Progenitor cell of endocrine pancreas (in vitro differentiated cells): ENCODE results near the gene MICOS13. TPM values are rescaled to one million over a fixed set of nuclear protein-coding genes. Genes with fewer than 3 reads are reported as not detected.
A peak's percentile ranks its signal among the peaks of the same experiment; 100 is the strongest.

Experiments used
- DNase-seq: peaks from one replicate; pipeline ENCODE4 v3.0.0; 2021; ENCODE audit warnings: low spot score; ENCODE audit not compliant: unreplicated experiment
- H3K27ac Mint-ChIP-seq: 2 replicates; pipeline ENCODE4 v1.8.0; 2021; ENCODE audit warnings: mild to moderate bottlenecking, moderate library complexity, mixed read lengths
- H3K27me3 Mint-ChIP-seq: 2 replicates; pipeline ENCODE4 v1.8.0; 2021; ENCODE audit warnings: mixed read lengths
- H3K36me3 Mint-ChIP-seq: 2 replicates; pipeline ENCODE4 v1.8.0; 2022; ENCODE audit warnings: mixed read lengths; ENCODE audit not compliant: insufficient read depth
- H3K4me1 Mint-ChIP-seq: 2 replicates; pipeline ENCODE4 v1.8.0; 2021; ENCODE audit warnings: low read depth, mixed read lengths
- H3K4me3 Mint-ChIP-seq: 2 replicates; pipeline ENCODE4 v1.8.0; 2021; ENCODE audit warnings: low read depth, mild to moderate bottlenecking, moderate library complexity, mixed read lengths
- H3K9me3 Mint-ChIP-seq: 2 replicates; pipeline ENCODE4 v1.8.0; 2021; ENCODE audit warnings: low read depth, mixed read lengths
- total RNA-seq: library from RNA; stranded (reverse); gene quantifications from 2 replicates; pipeline ENCODE4 v1.2.1, GENCODE V29; 2021
- TF ChIP-seq, protein P1 (sequence below): fragments of 200-600 bp; sonication (generic); IDR thresholded peaks from one replicate; pipeline ENCODE4 v1.5.0; 2021; ENCODE audit warnings: antibody characterized with exemption, mild to moderate bottlenecking; ENCODE audit not compliant: unreplicated experiment

The MICOS13 gene
- total RNA-seq, 1 donor from 2014 or later = 29.7 TPM

DNA sequence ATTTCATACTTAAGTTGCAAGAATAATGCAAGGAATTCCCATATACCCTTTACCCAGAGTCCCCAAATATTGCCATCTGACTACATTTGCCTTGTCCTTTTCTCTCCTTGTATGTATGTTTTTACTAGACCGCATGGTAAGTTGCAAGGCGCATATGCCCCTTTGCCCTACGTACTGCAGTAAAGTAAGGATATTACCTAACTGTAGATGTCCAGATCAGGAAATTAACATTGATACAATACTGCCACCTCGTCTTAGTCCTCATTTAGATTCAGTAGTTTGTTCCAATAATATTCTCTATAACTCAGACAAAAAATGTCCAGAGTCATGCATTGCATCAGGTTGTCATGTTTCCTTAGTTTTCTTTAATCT is 48.1 kb downstream of the MICOS13 start:
- Mint-ChIP-seq H3K36me3 (peaks cover 21% of the 10 kb centered on the region), H3K9me3 (no peaks in the 10 kb centered on the region), H3K4me3 (no peak overlapping the region), H3K27ac (peak overlapping the region; percentile 14), H3K4me1 (peaks cover 11% of the 10 kb centered on the region), H3K27me3 (no peaks in the 10 kb centered on the region)
- no peak for DNase-seq
- TF ChIP-seq, protein P1, sequence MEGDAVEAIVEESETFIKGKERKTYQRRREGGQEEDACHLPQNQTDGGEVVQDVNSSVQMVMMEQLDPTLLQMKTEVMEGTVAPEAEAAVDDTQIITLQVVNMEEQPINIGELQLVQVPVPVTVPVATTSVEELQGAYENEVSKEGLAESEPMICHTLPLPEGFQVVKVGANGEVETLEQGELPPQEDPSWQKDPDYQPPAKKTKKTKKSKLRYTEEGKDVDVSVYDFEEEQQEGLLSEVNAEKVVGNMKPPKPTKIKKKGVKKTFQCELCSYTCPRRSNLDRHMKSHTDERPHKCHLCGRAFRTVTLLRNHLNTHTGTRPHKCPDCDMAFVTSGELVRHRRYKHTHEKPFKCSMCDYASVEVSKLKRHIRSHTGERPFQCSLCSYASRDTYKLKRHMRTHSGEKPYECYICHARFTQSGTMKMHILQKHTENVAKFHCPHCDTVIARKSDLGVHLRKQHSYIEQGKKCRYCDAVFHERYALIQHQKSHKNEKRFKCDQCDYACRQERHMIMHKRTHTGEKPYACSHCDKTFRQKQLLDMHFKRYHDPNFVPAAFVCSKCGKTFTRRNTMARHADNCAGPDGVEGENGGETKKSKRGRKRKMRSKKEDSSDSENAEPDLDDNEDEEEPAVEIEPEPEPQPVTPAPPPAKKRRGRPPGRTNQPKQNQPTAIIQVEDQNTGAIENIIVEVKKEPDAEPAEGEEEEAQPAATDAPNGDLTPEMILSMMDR = no peak

- peaks cover 21% of the 10 kb centered on the region for H3K36me3 Mint-ChIP-seq
- no peaks in the 10 kb centered on the region for H3K27me3 Mint-ChIP-seq
- DNase-seq = no peak
- H3K4me3 Mint-ChIP-seq = no peak overlapping the region
- H3K4me1 Mint-ChIP-seq = peaks cover 11% of the 10 kb centered on the region
- TF ChIP-seq, protein P1 = no peak
- H3K27ac Mint-ChIP-seq = no peak overlapping the region
- no peaks in the 10 kb centered on the region for H3K9me3 Mint-ChIP-seq
Observed at GRCh38 chr19:5631567-5632240, 48.6 kb downstream of the MICOS13 start.

DNA sequence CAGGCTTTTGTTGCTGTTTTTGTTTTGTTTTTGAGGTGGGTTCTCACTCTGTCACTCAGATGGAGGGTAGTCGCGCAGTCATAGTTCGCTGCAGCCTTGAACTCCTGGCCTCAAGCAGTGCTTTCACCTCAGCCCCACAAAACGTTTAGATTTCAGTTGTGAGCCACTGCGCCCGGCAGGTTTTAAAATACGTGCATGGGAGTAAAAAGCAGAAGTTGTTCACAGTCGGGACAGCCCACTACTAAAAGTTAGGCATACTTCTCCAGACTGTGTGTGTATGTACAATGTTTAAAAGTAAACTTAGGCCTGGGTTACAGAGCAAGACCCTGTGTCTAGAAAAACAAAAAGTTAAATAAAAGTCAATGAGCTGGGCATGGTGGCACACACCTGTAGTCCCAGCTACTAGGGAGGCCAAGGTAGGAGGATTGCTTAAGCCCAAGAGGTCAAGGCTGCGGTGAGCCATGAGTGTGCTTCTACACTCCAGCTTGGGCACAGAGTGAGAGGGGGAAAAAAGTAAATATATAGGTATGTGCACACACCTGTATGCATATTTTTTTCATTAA is 51.3 kb downstream of the MICOS13 start:
- H3K4me1 Mint-ChIP-seq = peaks cover 32% of the 10 kb centered on the region
- no peak for DNase-seq
- no peaks in the 10 kb centered on the region for H3K27me3 Mint-ChIP-seq
- peak overlapping the region; percentile 70 for H3K27ac Mint-ChIP-seq
- TF ChIP-seq, protein P1 = no peak
- no peak overlapping the region for H3K4me3 Mint-ChIP-seq
- peaks cover 30% of the 10 kb centered on the region for H3K36me3 Mint-ChIP-seq
- H3K9me3 Mint-ChIP-seq = no peaks in the 10 kb centered on the region

DNA sequence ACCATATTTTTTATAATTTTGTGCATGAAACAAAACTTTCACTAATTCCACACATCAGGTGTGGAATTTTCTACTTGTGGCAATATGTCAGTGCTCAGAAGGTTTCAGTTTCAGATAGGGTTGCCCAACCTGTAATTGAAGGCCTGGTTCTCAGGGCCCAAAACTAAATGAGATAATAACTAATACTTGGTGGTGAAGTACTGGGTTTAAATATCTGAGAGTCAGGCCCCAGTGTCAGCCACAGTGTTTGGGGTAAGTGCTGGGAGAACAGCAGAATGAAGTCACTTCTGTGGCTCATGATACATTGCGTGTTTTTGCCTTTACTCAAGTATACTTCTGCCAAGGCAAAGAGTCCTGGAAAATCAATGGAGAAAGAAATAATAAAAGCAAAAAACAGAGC is 51.9 kb downstream of the MICOS13 start:
- H3K9me3 Mint-ChIP-seq = no peaks in the 10 kb centered on the region
- H3K27ac Mint-ChIP-seq = no peak overlapping the region
- peaks cover 30% of the 10 kb centered on the region for H3K36me3 Mint-ChIP-seq
- TF ChIP-seq, protein P1 = no peak
- H3K4me3 Mint-ChIP-seq = no peak overlapping the region
- H3K4me1 Mint-ChIP-seq = peaks cover 33% of the 10 kb centered on the region
- no peaks in the 10 kb centered on the region for H3K27me3 Mint-ChIP-seq
- DNase-seq = no peak

Other genes starting within 250 kb of the MICOS13 start
- not detected in 2 replicates for gene ZNRF4, start 225.1 kb downstream of the MICOS13 start, total RNA-seq
- 0.60 and 1.0 TPM in 2 replicates for gene TINCR, start 112.6 kb downstream of the MICOS13 start, total RNA-seq
- 95.4 and 107 TPM in 2 replicates for gene SAFB2, start 57.7 kb downstream of the MICOS13 start, total RNA-seq
- 151 and 169 TPM in 2 replicates for gene SAFB, start 57.4 kb downstream of the MICOS13 start, total RNA-seq
- 20.1 and 21.1 TPM in 2 replicates for gene HSD11B1L, start 511 bp upstream of the MICOS13 start, total RNA-seq
- gene RPL36, start 9.8 kb upstream of the MICOS13 start, total RNA-seq = 720 and 727 TPM in 2 replicates
- gene LONP1, start 39.6 kb upstream of the MICOS13 start, total RNA-seq = 56.1 and 61.7 TPM in 2 replicates
- not detected in 2 replicates for gene CATSPERD, start 40.1 kb upstream of the MICOS13 start, total RNA-seq
- 5.8 and 5.9 TPM in 2 replicates for gene PRR22, start 104.2 kb upstream of the MICOS13 start, total RNA-seq
- 42.6 and 43.1 TPM in 2 replicates for gene DUS3L, start 110.6 kb upstream of the MICOS13 start, total RNA-seq
- gene NRTN, start 124.6 kb upstream of the MICOS13 start, total RNA-seq = 1.9 and 2.1 TPM in 2 replicates
- gene FUT6, start 159.2 kb upstream of the MICOS13 start, total RNA-seq = not detected in 2 replicates
- gene FUT3, start 170.9 kb upstream of the MICOS13 start, total RNA-seq = not detected in 2 replicates
- not detected in 2 replicates for gene FUT5, start 190.0 kb upstream of the MICOS13 start, total RNA-seq
- 210 and 217 TPM in 2 replicates for gene NDUFA11, start 223.3 kb upstream of the MICOS13 start, total RNA-seq
- 13.9 and 15.2 TPM in 2 replicates for gene VMAC, start 224.4 kb upstream of the MICOS13 start, total RNA-seq
- 22.1 and 22.5 TPM in 2 replicates for gene CAPS, start 233.7 kb upstream of the MICOS13 start, total RNA-seq